Lower leg skin (tissue), 3 donors: ENCODE measurements around the gene LMBR1.

Experiments used
- CTCF ChIP-seq, 3 donors: fragments of 450-650 bp; IDR thresholded peaks; one replicate each; pipeline ENCODE4 v1.5.1; 2016; ENCODE audit warnings: antibody characterized with exemption in 3 of 3, mild to moderate bottlenecking in 3 of 3, moderate library complexity in 2 of 3
- POLR2A ChIP-seq, 2 donors: fragments of 450-650 bp; IDR thresholded peaks; one replicate each; pipeline ENCODE4 v1.6.1; 2016 to 2017; ENCODE audit warnings: antibody characterized with exemption in 2 of 2, mild to moderate bottlenecking in 1 of 2, moderate library complexity in 1 of 2

- TF ChIP-seq CTCF (IDR thresholded peaks at IDR 0.05) (no peak), POLR2A (IDR thresholded peaks at IDR 0.05) (no peak)
Measured at GRCh38 chr7:156751319-156751718, 141.7 kb downstream of the LMBR1 start.
